Measurements from ENCODE around the gene CARS1.

DNA sequence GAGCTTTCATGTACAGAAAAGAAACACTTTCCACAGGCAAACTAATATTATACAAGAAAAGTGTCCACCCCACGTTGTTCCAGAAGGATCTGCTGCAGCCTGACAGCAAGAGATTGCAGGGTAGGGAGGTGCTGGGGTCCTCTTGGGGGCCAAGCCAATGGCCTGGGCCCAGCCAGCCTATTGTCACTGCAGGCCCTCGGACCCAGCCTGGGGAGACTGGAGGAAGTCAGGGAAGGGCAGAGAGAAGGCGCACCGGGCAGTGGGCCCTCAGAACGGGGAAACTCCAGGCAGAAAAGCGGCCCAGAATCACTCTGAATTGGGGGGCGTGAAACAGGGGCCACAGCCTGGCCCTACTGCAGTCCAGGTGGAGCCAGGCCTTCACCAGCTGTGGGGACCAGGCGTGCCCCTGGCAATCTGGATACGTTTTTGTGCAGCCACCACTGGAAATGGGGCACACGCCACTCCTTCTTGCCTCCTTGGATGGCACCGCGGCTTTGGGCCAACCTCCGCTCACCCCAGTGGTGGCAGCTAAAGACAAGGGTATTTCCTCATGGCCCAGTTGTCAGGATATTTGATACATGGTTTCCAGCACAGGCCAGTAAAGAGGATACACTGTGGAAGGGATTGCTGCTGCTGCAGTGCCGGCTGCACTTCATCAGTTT is 61.2 kb downstream of the CARS1 start:
- TF ChIP-seq POLR2AphosphoS5 (IDR thresholded peaks at IDR 0.05) (no peak), POLR2A (IDR thresholded peaks at IDR 0.05) (no peak), EP300 (IDR thresholded peaks at IDR 0.05; ENCODE audit: low read depth) (no peak)
- TF ChIP-seq, protein P1, sequence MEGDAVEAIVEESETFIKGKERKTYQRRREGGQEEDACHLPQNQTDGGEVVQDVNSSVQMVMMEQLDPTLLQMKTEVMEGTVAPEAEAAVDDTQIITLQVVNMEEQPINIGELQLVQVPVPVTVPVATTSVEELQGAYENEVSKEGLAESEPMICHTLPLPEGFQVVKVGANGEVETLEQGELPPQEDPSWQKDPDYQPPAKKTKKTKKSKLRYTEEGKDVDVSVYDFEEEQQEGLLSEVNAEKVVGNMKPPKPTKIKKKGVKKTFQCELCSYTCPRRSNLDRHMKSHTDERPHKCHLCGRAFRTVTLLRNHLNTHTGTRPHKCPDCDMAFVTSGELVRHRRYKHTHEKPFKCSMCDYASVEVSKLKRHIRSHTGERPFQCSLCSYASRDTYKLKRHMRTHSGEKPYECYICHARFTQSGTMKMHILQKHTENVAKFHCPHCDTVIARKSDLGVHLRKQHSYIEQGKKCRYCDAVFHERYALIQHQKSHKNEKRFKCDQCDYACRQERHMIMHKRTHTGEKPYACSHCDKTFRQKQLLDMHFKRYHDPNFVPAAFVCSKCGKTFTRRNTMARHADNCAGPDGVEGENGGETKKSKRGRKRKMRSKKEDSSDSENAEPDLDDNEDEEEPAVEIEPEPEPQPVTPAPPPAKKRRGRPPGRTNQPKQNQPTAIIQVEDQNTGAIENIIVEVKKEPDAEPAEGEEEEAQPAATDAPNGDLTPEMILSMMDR (IDR thresholded peaks at IDR 0.05): no peak

Measured in transverse colon (tissue), 4 donors.